Endodermal cell (in vitro differentiated cells): ENCODE results near the gene SAGE1. TPM values are rescaled to one million over a fixed set of nuclear protein-coding genes. Genes with fewer than 3 reads are reported as not detected.
A peak's percentile ranks its signal among the peaks of the same experiment; 100 is the strongest.

Source experiments
- DNase-seq: peaks from one replicate; pipeline ENCODE4 v3.0.0-alpha.2; 2017
- H3K27ac ChIP-seq: 2 replicates; pipeline ENCODE4 v1.5.1; 2013; ENCODE audit warnings: mild to moderate bottlenecking, low read depth, low read length, moderate library complexity
- H3K27me3 ChIP-seq: 2 replicates; pipeline ENCODE4 v1.6.1; 2013; ENCODE audit warnings: mild to moderate bottlenecking, low read length, moderate library complexity; ENCODE audit not compliant: insufficient read depth, control insufficient read depth, poor library complexity, severe bottlenecking
- H3K36me3 ChIP-seq: 2 replicates; pipeline ENCODE4 v1.7.0; 2013; ENCODE audit warnings: mild to moderate bottlenecking, low read length, moderate library complexity; ENCODE audit not compliant: control insufficient read depth, insufficient read depth
- H3K4me1 ChIP-seq: one replicate; pipeline ENCODE4 v1.7.0; 2013; ENCODE audit warnings: low read length; ENCODE audit not compliant: control insufficient read depth, insufficient read depth
- H3K4me3 ChIP-seq: 2 replicates; pipeline ENCODE4 v1.5.1; 2013; ENCODE audit warnings: mild to moderate bottlenecking, low read length, moderate library complexity
- H3K9ac ChIP-seq: 2 replicates; pipeline ENCODE4 v1.6.1; 2013; ENCODE audit warnings: mild to moderate bottlenecking, low read length, moderate library complexity; ENCODE audit not compliant: poor library complexity, severe bottlenecking; ENCODE audit errors: extremely low read depth
- H3K9me3 ChIP-seq: 2 replicates; pipeline ENCODE4 v1.6.1; 2013; ENCODE audit warnings: mild to moderate bottlenecking, low read length, moderate library complexity; ENCODE audit not compliant: control insufficient read depth
- H3K27ac Mint-ChIP-seq: 2 replicates; pipeline ENCODE4 v1.8.0; 2020; ENCODE audit warnings: mixed read lengths
- H3K27me3 Mint-ChIP-seq: 2 replicates; pipeline ENCODE4 v1.8.0; 2021; ENCODE audit warnings: mild to moderate bottlenecking, mixed read lengths; ENCODE audit not compliant: insufficient read depth
- H3K36me3 Mint-ChIP-seq: 2 replicates; pipeline ENCODE4 v1.8.0; 2020; ENCODE audit warnings: low read depth, mixed read lengths
- H3K4me1 Mint-ChIP-seq: 2 replicates; pipeline ENCODE4 v1.8.0; 2020; ENCODE audit warnings: mixed read lengths
- H3K4me3 Mint-ChIP-seq: 2 replicates; pipeline ENCODE4 v1.8.0; 2020; ENCODE audit warnings: mild to moderate bottlenecking, moderate library complexity, mixed read lengths
- H3K9me3 Mint-ChIP-seq: 2 replicates; pipeline ENCODE4 v1.8.0; 2020; ENCODE audit warnings: mild to moderate bottlenecking, mixed read lengths
- CTCF ChIP-seq: fragments of 200-600 bp; sonication (generic); conservative IDR thresholded peaks from 2 replicates; pipeline ENCODE4 v1.5.0; 2021; ENCODE audit warnings: antibody characterized with exemption, mild to moderate bottlenecking
- WGBS, 2 experiments: methylation state at CpG; one replicate each; pipeline versions ENCODE4 v1.1.5 to v1.1.7; 2013; ENCODE audit warnings: missing lambda C conversion rate in 2 of 2, mixed read lengths in 1 of 2; ENCODE audit not compliant: insufficient coverage in 1 of 2, insufficient read length in 1 of 2; 5-methylcytosine and 5-hydroxymethylcytosine counted together
- total RNA-seq, 2 donors: library from RNA; stranded (reverse); fragmentation: NEBNext Ultra II Directional in 1 of 2; extraction: Animal tissue kit (Norgen Biotek cat#: 25700) in 1 of 2; gene quantifications; 2 replicates in 1 of 2; 3 replicates in 1 of 2; pipeline ENCODE4 v1.2.1, GENCODE V29; 2021

The SAGE1 gene
- total RNA-seq, 2 donors from 2014 or later: not detected

GRCh38 chrX:135927897-135928296 is 34.4 kb downstream of the SAGE1 start:
- WGBS, 2 experiments: 79% methylated on average over 1 of the region's 2 CpGs; no CpG with 5 or more reads in 1 of the 2 experiments
- no peak for DNase-seq
- H3K4me1 ChIP-seq: no peaks in the 10 kb centered on the region
- Mint-ChIP-seq H3K27ac (no peak overlapping the region), H3K4me3 (no peak overlapping the region), H3K27me3 (peaks cover 3% of the 10 kb centered on the region), H3K36me3 (no peaks in the 10 kb centered on the region), H3K4me1 (no peaks in the 10 kb centered on the region), H3K9me3 (peaks cover 47% of the 10 kb centered on the region)
- H3K27me3 ChIP-seq: no peaks in the 10 kb centered on the region
- H3K27ac ChIP-seq: no peak overlapping the region
- H3K4me3 ChIP-seq: no peak overlapping the region
- no peaks in the 10 kb centered on the region for H3K9me3 ChIP-seq
- no peak for TF ChIP-seq CTCF
- H3K36me3 ChIP-seq: no peaks in the 10 kb centered on the region
- H3K9ac ChIP-seq: no peak overlapping the region

GRCh38 chrX:135931644-135932487 is 38.4 kb downstream of the SAGE1 start:
- peak; percentile 84 for DNase-seq
- Mint-ChIP-seq H3K4me1 (no peaks in the 10 kb centered on the region), H3K4me3 (no peak overlapping the region), H3K36me3 (no peaks in the 10 kb centered on the region), H3K9me3 (peaks cover 55% of the 10 kb centered on the region), H3K27ac (no peak overlapping the region), H3K27me3 (peaks cover 3% of the 10 kb centered on the region)
- TF ChIP-seq CTCF: peak; percentile 81
- Histone ChIP-seq H3K4me3 (no peak overlapping the region), H3K27me3 (no peaks in the 10 kb centered on the region), H3K9ac (no peak overlapping the region), H3K9me3 (no peaks in the 10 kb centered on the region), H3K27ac (no peak overlapping the region), H3K36me3 (no peaks in the 10 kb centered on the region), H3K4me1 (no peaks in the 10 kb centered on the region)
- WGBS, 2 experiments: 49% methylated on average over 16 of the region's 19 CpGs; no CpG with 5 or more reads in 1 of the 2 experiments

GRCh38 chrX:135944486-135944885 is 51.0 kb downstream of the SAGE1 start:
- 90% methylated on average over 2 of the region's 2 CpGs; no CpG with 5 or more reads in 1 of the 2 experiments for WGBS, 2 experiments
- Mint-ChIP-seq H3K4me1 (no peaks in the 10 kb centered on the region), H3K4me3 (no peak overlapping the region), H3K9me3 (peaks cover 54% of the 10 kb centered on the region), H3K27ac (no peak overlapping the region), H3K36me3 (no peaks in the 10 kb centered on the region), H3K27me3 (no peaks in the 10 kb centered on the region)
- H3K27me3 ChIP-seq: no peaks in the 10 kb centered on the region
- no peak overlapping the region for H3K27ac ChIP-seq
- no peaks in the 10 kb centered on the region for H3K4me1 ChIP-seq
- no peak for TF ChIP-seq CTCF
- H3K4me3 ChIP-seq: no peak overlapping the region
- no peak for DNase-seq
- no peak overlapping the region for H3K9ac ChIP-seq
- H3K9me3 ChIP-seq: no peaks in the 10 kb centered on the region
- no peaks in the 10 kb centered on the region for H3K36me3 ChIP-seq
